Vagina (tissue), 2 donors: ENCODE results near the gene GATB.

Experiments used
- CTCF ChIP-seq, 3 experiments: fragments of 450-650 bp in 2 of 3; fragments of 200-600 bp in 1 of 3; sonication (generic) in 1 of 3; IDR thresholded peaks; one replicate each; pipeline ENCODE4 v1.5.1; 2017 to 2019; ENCODE audit warnings: antibody characterized with exemption in 3 of 3, mild to moderate bottlenecking in 2 of 3, moderate library complexity in 2 of 3
- POLR2A ChIP-seq, 2 donors: fragments of 450-650 bp; IDR thresholded peaks; one replicate each; pipeline ENCODE4 v1.6.1; 2017; ENCODE audit warnings: antibody characterized with exemption in 2 of 2, mild to moderate bottlenecking in 2 of 2, moderate library complexity in 2 of 2

- TF ChIP-seq CTCF (IDR thresholded peaks at IDR 0.05), result no peak
- TF ChIP-seq POLR2A (IDR thresholded peaks at IDR 0.05), result no peak
These were observed 122.4 kb downstream of the GATB start for GRCh38 chr4:151638295-151638858.
